PFSK-1 (cell line): Measurements from ENCODE around the gene EPAS1.

Source experiments
- FOXP2 ChIP-seq: optimal IDR thresholded peaks from 2 replicates; pipeline ENCODE3; 2011; ENCODE audit warnings: borderline replicate concordance, control low read depth, inconsistent platforms; ENCODE audit not compliant: insufficient read depth; ENCODE audit errors: extremely low read length, extremely low read depth
- POLR2AphosphoS5 ChIP-seq: IDR thresholded peaks from 2 replicates; pipeline ENCODE4 v1.6.1; 2012; ENCODE audit warnings: low read depth, mild to moderate bottlenecking, control low read depth, low read length, moderate library complexity
- SIN3A ChIP-seq: IDR thresholded peaks from 2 replicates; pipeline ENCODE4 v1.6.1; 2012; ENCODE audit warnings: mild to moderate bottlenecking, low read length, moderate library complexity, borderline replicate concordance; ENCODE audit not compliant: insufficient read depth
- TAF1 ChIP-seq: IDR thresholded peaks from 2 replicates; pipeline ENCODE4 v1.6.1; 2012; ENCODE audit warnings: low read length, control low read depth, borderline replicate concordance; ENCODE audit not compliant: insufficient read depth
- TF ChIP-seq, protein P1 (sequence below), 2 experiments: IDR thresholded peaks; 2 replicates each; pipeline versions ENCODE4 v1.6.1 to v1.8.0; 2011 to 2012; ENCODE audit warnings: low read depth in 2 of 2, low read length in 2 of 2, control low read depth in 1 of 2, inconsistent platforms in 1 of 2, mild to moderate bottlenecking in 1 of 2, moderate library complexity in 1 of 2; ENCODE audit not compliant: insufficient read depth in 1 of 2

DNA sequence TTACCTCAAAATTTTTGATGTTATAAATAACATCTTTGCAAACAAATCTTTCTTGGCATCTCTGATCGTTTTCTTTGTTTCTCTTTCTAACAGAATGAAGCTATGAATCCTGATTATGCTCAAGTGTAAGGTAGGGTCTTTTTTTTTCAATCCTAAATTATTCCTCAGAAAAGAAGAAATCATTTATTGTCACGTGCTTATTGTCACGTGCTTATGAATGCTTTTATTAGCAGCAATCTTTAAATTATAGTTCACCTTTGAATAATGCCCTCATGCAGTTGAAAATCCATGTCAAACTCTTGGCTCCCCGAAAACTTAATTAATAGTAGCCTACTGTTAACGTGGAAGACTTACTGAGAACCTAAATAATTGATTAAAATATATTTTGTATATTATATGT, 39.2 kb upstream of the EPAS1 start:
- TF ChIP-seq TAF1 = no peak
- TF ChIP-seq, protein P1, sequence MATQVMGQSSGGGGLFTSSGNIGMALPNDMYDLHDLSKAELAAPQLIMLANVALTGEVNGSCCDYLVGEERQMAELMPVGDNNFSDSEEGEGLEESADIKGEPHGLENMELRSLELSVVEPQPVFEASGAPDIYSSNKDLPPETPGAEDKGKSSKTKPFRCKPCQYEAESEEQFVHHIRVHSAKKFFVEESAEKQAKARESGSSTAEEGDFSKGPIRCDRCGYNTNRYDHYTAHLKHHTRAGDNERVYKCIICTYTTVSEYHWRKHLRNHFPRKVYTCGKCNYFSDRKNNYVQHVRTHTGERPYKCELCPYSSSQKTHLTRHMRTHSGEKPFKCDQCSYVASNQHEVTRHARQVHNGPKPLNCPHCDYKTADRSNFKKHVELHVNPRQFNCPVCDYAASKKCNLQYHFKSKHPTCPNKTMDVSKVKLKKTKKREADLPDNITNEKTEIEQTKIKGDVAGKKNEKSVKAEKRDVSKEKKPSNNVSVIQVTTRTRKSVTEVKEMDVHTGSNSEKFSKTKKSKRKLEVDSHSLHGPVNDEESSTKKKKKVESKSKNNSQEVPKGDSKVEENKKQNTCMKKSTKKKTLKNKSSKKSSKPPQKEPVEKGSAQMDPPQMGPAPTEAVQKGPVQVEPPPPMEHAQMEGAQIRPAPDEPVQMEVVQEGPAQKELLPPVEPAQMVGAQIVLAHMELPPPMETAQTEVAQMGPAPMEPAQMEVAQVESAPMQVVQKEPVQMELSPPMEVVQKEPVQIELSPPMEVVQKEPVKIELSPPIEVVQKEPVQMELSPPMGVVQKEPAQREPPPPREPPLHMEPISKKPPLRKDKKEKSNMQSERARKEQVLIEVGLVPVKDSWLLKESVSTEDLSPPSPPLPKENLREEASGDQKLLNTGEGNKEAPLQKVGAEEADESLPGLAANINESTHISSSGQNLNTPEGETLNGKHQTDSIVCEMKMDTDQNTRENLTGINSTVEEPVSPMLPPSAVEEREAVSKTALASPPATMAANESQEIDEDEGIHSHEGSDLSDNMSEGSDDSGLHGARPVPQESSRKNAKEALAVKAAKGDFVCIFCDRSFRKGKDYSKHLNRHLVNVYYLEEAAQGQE (IDR thresholded peaks at IDR 0.05; ENCODE audit: insufficient read depth in 1 of 2, low read depth in 2 of 2, low read length in 2 of 2) = no peak
- TF ChIP-seq POLR2AphosphoS5 = no peak
- no peak for TF ChIP-seq FOXP2
- TF ChIP-seq SIN3A = no peak
